ENCODE measurements around the gene C2orf92.
A peak's percentile ranks its signal among the peaks of the same experiment; 100 is the strongest.
"Not testable (repeated sequence)": the region's sequence is repeated elsewhere in the genome, so short reads cannot be mapped to it uniquely, and the experiment has no call there.

Gene C2orf92

GRCh38 chr2:97669448-97669847, at the start of gene C2orf92:
C2orf92 (plus strand) TSS chr2:97669713; CDS start chr2:97669789, 76 bp downstream.
- no peaks in the 10 kb centered on the region for H3K36me3 ChIP-seq
- peaks cover 13 to 15% of the 10 kb centered on the region in 2 experiments for H3K4me1 ChIP-seq (ENCODE audit: control insufficient read depth in 1 of 2, insufficient read depth in 1 of 2, low read depth in 1 of 2, low read length in 1 of 2)
- no peak for TF ChIP-seq CTCF (IDR thresholded peaks at IDR 0.05)
- H3K27me3 ChIP-seq = no peaks in the 10 kb centered on the region
- H3K4me3 ChIP-seq (ENCODE audit: low read depth in 1 of 2, low read length in 1 of 2) = no peak within 1 kb of the TSS
- H3K27ac ChIP-seq = no peak within 1 kb of the TSS
- H3K9me3 ChIP-seq = no peaks in the 10 kb centered on the region

GRCh38 chr2:97620492-97620891, 49.0 kb upstream of the C2orf92 start:
- H3K4me3 ChIP-seq (ENCODE audit: low read depth in 1 of 2, low read length in 1 of 2); H3K27ac ChIP-seq; H3K4me1 ChIP-seq (ENCODE audit: control insufficient read depth in 1 of 2, insufficient read depth in 1 of 2, low read depth in 1 of 2, low read length in 1 of 2); H3K9me3 ChIP-seq; H3K36me3 ChIP-seq; H3K27me3 ChIP-seq: not testable (repeated sequence)

- not testable (repeated sequence) for H3K27me3 ChIP-seq; H3K4me1 ChIP-seq (ENCODE audit: control insufficient read depth in 1 of 2, insufficient read depth in 1 of 2, low read depth in 1 of 2, low read length in 1 of 2); H3K4me3 ChIP-seq (ENCODE audit: low read depth in 1 of 2, low read length in 1 of 2); H3K9me3 ChIP-seq; H3K36me3 ChIP-seq; H3K27ac ChIP-seq
Measured at GRCh38 chr2:97622976-97623375, 46.5 kb upstream of the C2orf92 start.

GRCh38 chr2:97625354-97626048, 44.0 kb upstream of the C2orf92 start:
- not testable (repeated sequence) for H3K27ac ChIP-seq; H3K27me3 ChIP-seq; H3K9me3 ChIP-seq; H3K36me3 ChIP-seq; H3K4me3 ChIP-seq (ENCODE audit: low read depth in 1 of 2, low read length in 1 of 2); H3K4me1 ChIP-seq (ENCODE audit: control insufficient read depth in 1 of 2, insufficient read depth in 1 of 2, low read depth in 1 of 2, low read length in 1 of 2)

GRCh38 chr2:97626049-97626430, 43.5 kb upstream of the C2orf92 start:
- not testable (repeated sequence) for H3K4me3 ChIP-seq (ENCODE audit: low read depth in 1 of 2, low read length in 1 of 2); H3K4me1 ChIP-seq (ENCODE audit: control insufficient read depth in 1 of 2, insufficient read depth in 1 of 2, low read depth in 1 of 2, low read length in 1 of 2); H3K27ac ChIP-seq; H3K36me3 ChIP-seq; H3K9me3 ChIP-seq; H3K27me3 ChIP-seq

- peaks cover 23% of the 10 kb centered on the region for H3K36me3 ChIP-seq
- no peak for TF ChIP-seq CTCF (IDR thresholded peaks at IDR 0.05)
Measured at GRCh38 chr2:97644023-97644717, 25.3 kb upstream of the C2orf92 start.

GRCh38 chr2:97645112-97645694, 24.3 kb upstream of the C2orf92 start:
- TF ChIP-seq CTCF (IDR thresholded peaks at IDR 0.05) = no peak

More at GRCh38 chr2:97644023-97644717, 25.3 kb upstream of the C2orf92 start:
- Histone ChIP-seq H3K27ac (no peak overlapping the region), H3K4me3 (ENCODE audit: low read depth in 1 of 2, low read length in 1 of 2) (no peak overlapping the region), H3K27me3 (peaks cover 13% of the 10 kb centered on the region), H3K9me3 (no peaks in the 10 kb centered on the region), H3K4me1 (ENCODE audit: control insufficient read depth in 1 of 2, insufficient read depth in 1 of 2, low read depth in 1 of 2, low read length in 1 of 2) (peaks cover 17 to 22% of the 10 kb centered on the region in 2 experiments)

More at GRCh38 chr2:97645112-97645694, 24.3 kb upstream of the C2orf92 start:
- Histone ChIP-seq H3K27ac (peak overlapping the region; percentile 90), H3K36me3 (peaks cover 32% of the 10 kb centered on the region), H3K27me3 (peaks cover 5% of the 10 kb centered on the region), H3K9me3 (no peaks in the 10 kb centered on the region), H3K4me3 (ENCODE audit: low read depth in 1 of 2, low read length in 1 of 2) (peak overlapping the region; percentile 90 to 97), H3K4me1 (ENCODE audit: control insufficient read depth in 1 of 2, insufficient read depth in 1 of 2, low read depth in 1 of 2, low read length in 1 of 2) (peaks cover 17 to 22% of the 10 kb centered on the region in 2 experiments)
